BLaER1 (cell line): Measurements from ENCODE around the gene IP6K1.
"Not testable (repeated sequence)": the region's sequence is repeated elsewhere in the genome, so short reads cannot be mapped to it uniquely, and the experiment has no call there.

Source experiments
- H3K27ac ChIP-seq: shearing (Covaris generic); formaldehyde crosslinking; 2 replicates; pipeline ENCODE4 v1.8.1; 2022
- H3K27me3 ChIP-seq: shearing (Covaris generic); formaldehyde crosslinking; 2 replicates; pipeline ENCODE4 v1.8.1; 2022
- H3K36me3 ChIP-seq: shearing (Covaris generic); formaldehyde crosslinking; 2 replicates; pipeline ENCODE4 v1.8.1; 2022
- H3K4me1 ChIP-seq: shearing (Covaris generic); formaldehyde crosslinking; 2 replicates; pipeline ENCODE4 v1.8.1; 2022
- H3K4me2 ChIP-seq: shearing (Covaris generic); formaldehyde crosslinking; 2 replicates; pipeline ENCODE4 v1.8.1; 2022
- H3K4me3 ChIP-seq: shearing (Covaris generic); formaldehyde crosslinking; 2 replicates; pipeline ENCODE4 v1.8.1; 2022
- H3K9ac ChIP-seq: shearing (Covaris generic); formaldehyde crosslinking; 2 replicates; pipeline ENCODE4 v1.8.1; 2022
- H3K9me3 ChIP-seq: shearing (Covaris generic); formaldehyde crosslinking; 2 replicates; pipeline ENCODE4 v1.8.1; 2022
- H4K20me1 ChIP-seq: shearing (Covaris generic); formaldehyde crosslinking; 2 replicates; pipeline ENCODE4 v1.8.1; 2022
- Cebpa-rat ChIP-seq: shearing (Covaris generic); IDR thresholded peaks from 2 replicates; pipeline ENCODE4 v1.8.1; 2022

The IP6K1 gene

DNA sequence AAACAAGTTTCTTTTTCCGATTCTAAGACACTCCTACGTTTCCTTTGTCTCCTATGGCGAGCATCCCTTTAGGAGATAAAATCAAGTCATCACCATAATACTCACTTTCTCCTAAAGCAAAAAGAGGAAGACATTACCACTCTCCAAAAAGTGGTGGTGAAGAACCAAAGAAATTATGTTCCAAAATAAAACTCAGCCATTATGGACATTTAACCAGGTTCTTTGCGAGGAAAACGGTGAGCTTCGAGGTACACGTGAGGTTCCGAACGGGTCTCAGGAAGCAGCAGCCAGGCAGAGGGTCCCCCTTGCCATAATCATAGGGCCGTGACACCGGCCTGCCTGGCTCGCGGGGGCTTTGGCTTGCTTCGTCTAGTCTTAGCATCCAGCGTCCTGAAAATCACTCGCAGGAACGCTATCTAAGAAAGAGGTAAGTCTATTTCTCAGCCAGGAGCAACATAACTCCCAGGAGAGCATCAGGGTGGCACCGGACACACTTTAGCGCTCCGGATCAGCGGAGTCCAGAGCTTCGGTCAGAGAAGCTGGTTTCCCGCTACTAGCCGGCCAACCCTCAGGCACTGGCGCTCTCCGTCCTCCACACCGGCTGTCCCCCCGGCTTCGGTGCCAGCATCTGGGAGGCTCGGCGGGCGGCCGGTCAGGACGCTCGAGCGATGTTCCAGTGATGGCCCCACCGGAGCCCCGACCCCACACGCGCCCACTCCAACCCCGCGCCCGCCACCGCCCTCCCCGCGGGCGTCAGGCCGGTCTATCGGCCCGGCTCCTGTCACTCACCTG lies 581 bp downstream of the IP6K1 start:
- Histone ChIP-seq H3K27ac (peak overlapping the region; percentile 92), H4K20me1 (peaks cover 39% of the 10 kb centered on the region), H3K4me3 (peak overlapping the region; percentile 96), H3K27me3 (no peaks in the 10 kb centered on the region), H3K9ac (peak overlapping the region; percentile 92), H3K36me3 (peaks cover 35% of the 10 kb centered on the region), H3K4me2 (peak overlapping the region; percentile 87), H3K9me3 (no peaks in the 10 kb centered on the region), H3K4me1 (peaks cover 62% of the 10 kb centered on the region)
- TF ChIP-seq Cebpa-rat, result no peak

DNA sequence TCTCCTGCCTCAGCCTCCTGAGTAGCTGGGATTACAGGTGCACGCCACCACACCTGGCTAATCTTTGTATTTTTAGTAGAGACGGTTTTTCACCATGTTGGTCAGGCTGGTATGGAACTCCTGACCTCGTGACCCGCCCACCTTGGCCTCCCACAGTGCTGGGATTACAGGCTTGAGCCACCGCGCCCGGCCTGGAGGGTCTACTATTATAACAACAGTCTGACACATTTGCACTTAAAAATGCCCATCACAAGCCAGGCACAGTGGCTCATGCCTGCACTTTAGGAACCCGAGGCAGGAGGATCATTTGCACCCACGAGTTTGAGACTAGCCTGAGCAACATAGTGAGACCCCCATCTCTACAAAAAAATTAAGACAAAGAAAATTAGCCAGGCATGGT lies 4.1 kb downstream of the IP6K1 start:
- H3K27ac ChIP-seq, H3K4me2 ChIP-seq, H3K9ac ChIP-seq, H3K9me3 ChIP-seq, H3K4me3 ChIP-seq, H3K27me3 ChIP-seq: not testable (repeated sequence)
- peaks cover 74% of the 10 kb centered on the region for H4K20me1 ChIP-seq
- H3K36me3 ChIP-seq, result peaks cover 61% of the 10 kb centered on the region
- H3K4me1 ChIP-seq, result peaks cover 50% of the 10 kb centered on the region

DNA sequence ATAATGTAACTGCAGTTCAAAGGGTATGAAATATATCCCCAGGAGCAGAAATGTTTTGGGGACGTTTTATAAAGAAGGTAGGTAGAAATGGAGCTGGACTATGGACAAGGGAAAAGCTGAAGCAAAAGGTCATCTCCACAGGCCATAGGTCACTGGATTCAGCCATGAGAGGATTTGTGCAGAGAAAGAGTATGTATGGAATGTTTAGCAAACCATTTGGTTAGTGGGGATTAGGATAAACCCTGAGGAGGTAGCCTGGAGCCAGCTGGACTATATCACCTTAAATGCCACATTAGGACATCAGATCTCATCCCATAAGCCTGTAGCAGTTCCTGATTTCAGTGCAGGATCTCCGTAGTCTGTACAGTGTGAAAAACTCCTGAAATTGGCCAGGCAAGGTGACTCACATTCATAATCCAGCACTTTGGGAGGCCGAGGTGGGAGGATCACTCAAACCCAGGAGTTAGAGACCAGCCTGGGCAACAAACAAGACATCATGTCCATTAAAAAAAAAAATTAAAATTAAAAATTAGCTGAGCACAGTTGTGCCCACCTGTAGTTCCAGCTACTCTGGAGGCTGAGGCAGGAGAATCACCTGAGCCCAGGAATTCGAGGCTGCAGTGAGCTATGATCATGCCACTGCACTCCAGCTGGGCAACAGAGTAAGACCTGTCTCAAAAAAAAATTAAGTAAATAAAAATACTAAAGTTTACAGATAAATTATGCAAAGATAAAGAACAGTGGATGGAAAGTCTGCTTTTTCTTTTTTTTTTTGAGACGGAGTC lies 4.7 kb downstream of the IP6K1 start:
- H3K36me3 ChIP-seq, result peaks cover 68% of the 10 kb centered on the region
- H3K4me3 ChIP-seq, result no peak overlapping the region
- no peak overlapping the region for H3K27ac ChIP-seq
- H3K4me1 ChIP-seq, result peaks cover 44% of the 10 kb centered on the region
- no peaks in the 10 kb centered on the region for H3K9me3 ChIP-seq
- 0 out of 2 replicates have a peak overlapping the region, but pooled peaks have one; percentile 2 for H3K4me2 ChIP-seq
- H3K27me3 ChIP-seq, result no peaks in the 10 kb centered on the region
- peaks cover 81% of the 10 kb centered on the region for H4K20me1 ChIP-seq
- no peak overlapping the region for H3K9ac ChIP-seq
- TF ChIP-seq Cebpa-rat, result no peak

DNA sequence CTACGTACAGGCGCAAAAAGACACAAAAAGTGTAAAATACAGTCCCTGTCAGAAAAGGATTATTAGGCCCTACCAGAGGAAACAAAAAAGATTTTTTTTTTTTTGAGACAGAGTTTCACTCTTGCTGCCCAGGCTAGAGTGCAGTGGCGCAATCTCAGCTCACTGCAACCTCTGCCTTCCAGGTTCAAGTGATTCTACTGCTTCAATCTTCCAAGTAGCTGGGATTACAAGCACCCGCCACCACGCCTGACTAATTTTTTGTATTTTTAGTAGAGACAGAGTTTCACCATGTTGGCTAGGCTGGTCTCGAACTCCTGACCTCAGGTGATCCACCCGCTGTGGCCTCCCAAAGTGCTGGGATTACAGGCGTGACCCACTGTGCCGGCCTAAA lies 5.4 kb downstream of the IP6K1 start:
- Histone ChIP-seq H3K4me2 (peak overlapping the region; percentile 23), H3K4me1 (peaks cover 44% of the 10 kb centered on the region), H3K36me3 (peaks cover 74% of the 10 kb centered on the region), H4K20me1 (peaks cover 87% of the 10 kb centered on the region)
- not testable (repeated sequence) for H3K4me3 ChIP-seq, H3K9ac ChIP-seq, H3K9me3 ChIP-seq, H3K27me3 ChIP-seq, H3K27ac ChIP-seq

DNA sequence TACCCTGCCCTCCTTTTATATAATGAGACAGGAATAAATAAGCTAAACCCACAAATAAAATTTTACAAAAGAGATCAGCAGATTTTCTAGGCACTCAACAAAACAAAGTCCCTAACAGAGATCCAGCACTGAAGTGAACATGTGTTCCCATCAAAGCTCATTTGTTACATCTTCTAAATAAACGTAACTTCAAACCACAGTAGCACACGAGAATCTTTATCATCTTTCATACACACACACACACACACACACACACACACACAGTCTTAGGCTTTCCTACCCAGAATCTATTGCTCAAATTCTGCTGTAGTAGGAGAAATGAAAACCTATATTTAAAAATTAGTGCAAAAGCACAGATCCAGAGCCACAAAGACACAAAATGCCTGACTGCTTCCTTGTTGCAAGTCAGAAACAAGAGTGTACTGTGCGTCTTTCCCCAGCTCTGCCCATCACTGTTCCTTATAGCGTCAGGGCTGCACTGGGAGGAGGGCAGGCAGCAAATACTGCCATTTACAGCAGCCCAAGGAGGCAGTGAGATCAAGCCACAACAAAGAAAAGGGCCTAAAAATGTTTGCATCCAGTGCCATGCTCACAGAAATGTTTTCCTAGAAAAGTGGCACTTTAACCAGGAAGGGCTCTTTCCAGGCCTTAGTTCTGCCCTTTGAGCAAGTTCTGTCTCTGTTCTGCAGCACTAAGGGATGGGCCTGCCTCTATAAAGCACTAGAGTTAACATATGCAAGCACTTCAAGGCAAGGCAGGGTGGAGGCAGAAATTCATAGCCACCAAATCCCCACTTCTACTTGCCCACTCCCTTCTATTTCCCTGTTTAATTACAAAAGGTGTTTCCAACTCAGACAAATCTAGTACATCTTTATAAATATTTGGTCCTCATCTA lies 6.0 kb downstream of the IP6K1 start:
- Histone ChIP-seq H3K9ac (no peak overlapping the region), H3K27ac (no peak overlapping the region), H3K36me3 (peaks cover 81% of the 10 kb centered on the region), H3K4me3 (no peak overlapping the region), H4K20me1 (peaks cover 94% of the 10 kb centered on the region), H3K4me2 (peak overlapping the region; percentile 23), H3K4me1 (peaks cover 40% of the 10 kb centered on the region), H3K9me3 (no peaks in the 10 kb centered on the region), H3K27me3 (no peaks in the 10 kb centered on the region)
- TF ChIP-seq Cebpa-rat, result no peak

DNA sequence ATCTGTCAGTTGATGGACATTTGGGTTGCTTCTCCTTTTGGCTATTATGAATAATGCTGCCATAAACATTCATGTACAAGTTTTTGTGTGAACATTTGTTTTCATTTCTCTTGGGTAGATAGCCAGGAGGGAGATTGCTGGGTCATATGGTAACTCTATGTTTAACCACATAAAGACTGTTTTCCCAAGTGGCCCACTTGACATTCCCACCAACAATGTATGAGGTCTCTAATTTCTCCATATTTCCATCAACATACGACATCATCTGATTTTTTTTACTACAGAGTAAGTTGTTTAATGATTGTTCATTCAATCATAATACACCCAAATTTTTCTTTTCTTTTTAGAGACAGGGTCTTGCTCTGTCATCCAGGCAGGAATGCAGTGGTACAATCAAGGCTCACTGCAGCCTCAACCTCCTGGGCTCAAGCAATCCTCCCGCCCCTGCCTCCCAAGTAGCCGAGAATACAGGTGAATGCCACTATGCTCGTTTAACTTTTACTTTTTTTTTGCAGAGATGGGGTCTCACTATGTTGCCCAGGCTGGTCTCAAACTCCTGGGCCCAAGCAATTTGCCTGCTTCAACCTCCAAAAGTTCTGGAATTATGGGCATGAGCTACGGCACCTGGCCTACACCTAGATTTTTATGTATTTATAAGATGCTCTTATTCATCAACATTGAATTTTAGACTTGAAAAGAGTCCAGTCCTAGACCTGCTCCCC lies 6.8 kb downstream of the IP6K1 start:
- H3K9ac ChIP-seq, result no peak overlapping the region
- H3K4me2 ChIP-seq, result no peak overlapping the region
- H3K4me1 ChIP-seq, result peaks cover 32% of the 10 kb centered on the region
- no peaks in the 10 kb centered on the region for H3K27me3 ChIP-seq
- H3K4me3 ChIP-seq, result no peak overlapping the region
- H3K36me3 ChIP-seq, result peaks cover 85% of the 10 kb centered on the region
- H4K20me1 ChIP-seq, result peaks cover 100% of the 10 kb centered on the region
- no peak overlapping the region for H3K27ac ChIP-seq
- TF ChIP-seq Cebpa-rat, result no peak
- H3K9me3 ChIP-seq, result no peaks in the 10 kb centered on the region

DNA sequence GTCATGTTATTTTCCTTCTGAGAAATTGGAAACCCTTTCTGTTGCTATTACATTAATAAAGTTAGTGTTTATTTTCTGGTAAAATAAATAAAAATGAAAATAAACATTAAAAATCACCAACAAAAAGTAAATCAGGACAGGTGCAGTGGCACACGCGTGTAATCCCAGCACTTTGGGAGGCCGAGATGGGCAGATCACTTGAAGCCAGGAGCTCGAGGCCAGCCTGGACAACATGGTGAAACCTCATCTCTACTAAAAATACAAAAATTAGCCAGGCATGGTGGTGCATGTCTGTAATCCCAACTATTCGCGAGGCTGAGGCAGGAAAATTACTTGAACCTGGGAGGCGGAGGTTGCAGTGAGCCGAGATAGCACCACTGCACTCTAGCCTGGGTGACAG lies 10.2 kb downstream of the IP6K1 start:
- H3K27ac ChIP-seq, H3K4me1 ChIP-seq, H3K4me2 ChIP-seq, H3K27me3 ChIP-seq, H3K9me3 ChIP-seq, H3K9ac ChIP-seq, H3K4me3 ChIP-seq: not testable (repeated sequence)
- H4K20me1 ChIP-seq, result peaks cover 100% of the 10 kb centered on the region
- H3K36me3 ChIP-seq, result peaks cover 67% of the 10 kb centered on the region

DNA sequence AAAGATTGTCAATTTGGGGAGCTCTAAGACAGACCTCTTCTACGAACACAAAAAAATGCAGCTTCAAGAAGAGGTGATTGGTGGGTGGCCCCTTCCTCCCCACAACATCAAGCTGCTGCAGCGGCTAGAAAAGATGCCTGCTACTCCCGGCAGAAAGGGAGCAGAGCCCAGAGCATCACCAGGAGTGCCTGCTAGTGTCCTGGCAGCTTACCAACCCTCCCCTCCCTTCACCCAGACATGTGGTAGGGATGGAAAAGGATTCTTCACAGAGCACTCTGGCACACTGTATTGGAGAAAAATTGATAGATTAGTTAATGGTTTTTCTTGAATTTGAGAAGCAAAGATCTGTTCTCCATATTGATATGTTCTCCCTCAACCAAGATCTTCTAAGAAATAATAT lies 10.8 kb downstream of the IP6K1 start:
- Histone ChIP-seq H3K4me2 (no peak overlapping the region), H3K36me3 (peaks cover 66% of the 10 kb centered on the region), H3K27me3 (no peaks in the 10 kb centered on the region), H4K20me1 (peaks cover 100% of the 10 kb centered on the region), H3K4me3 (no peak overlapping the region), H3K27ac (no peak overlapping the region), H3K9ac (no peak overlapping the region), H3K9me3 (no peaks in the 10 kb centered on the region), H3K4me1 (peaks cover 4% of the 10 kb centered on the region)
- TF ChIP-seq Cebpa-rat, result no peak

DNA sequence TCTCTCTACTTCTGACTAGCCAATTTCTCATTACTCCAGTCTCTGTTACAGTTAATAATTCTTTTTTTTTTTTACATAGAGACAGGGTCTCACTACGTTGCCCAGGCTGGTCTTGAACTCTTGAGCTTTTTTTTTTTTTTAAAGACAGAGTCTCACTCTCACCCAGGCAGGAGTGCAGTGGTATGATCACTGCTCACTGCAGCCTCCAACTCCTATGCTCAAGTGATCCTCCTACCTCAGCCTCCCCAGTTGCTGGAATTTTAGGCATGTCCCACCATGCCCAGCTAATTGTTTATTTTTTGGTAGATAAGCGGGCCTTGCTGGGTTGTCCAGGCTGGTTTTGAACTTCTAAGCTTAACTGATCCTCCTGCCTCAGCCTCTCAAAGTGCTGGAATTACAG lies 13.6 kb downstream of the IP6K1 start:
- no peak overlapping the region for H3K4me3 ChIP-seq
- no peak overlapping the region for H3K4me2 ChIP-seq
- no peak overlapping the region for H3K27ac ChIP-seq
- no peak for TF ChIP-seq Cebpa-rat
- H3K4me1 ChIP-seq, result no peaks in the 10 kb centered on the region
- no peaks in the 10 kb centered on the region for H3K27me3 ChIP-seq
- H3K9ac ChIP-seq, result no peak overlapping the region
- H3K9me3 ChIP-seq, result no peaks in the 10 kb centered on the region
- peaks cover 64% of the 10 kb centered on the region for H3K36me3 ChIP-seq
- H4K20me1 ChIP-seq, result peaks cover 100% of the 10 kb centered on the region
